ENCODE data around the gene PHF19. TPM values are rescaled to one million over a fixed set of nuclear protein-coding genes. Genes with fewer than 3 reads are reported as not detected.

Gene PHF19
- total RNA-seq (2021; fragmentation: NEBNext Ultra II Directional; extraction: Animal tissue kit (Norgen Biotek cat#: 25700)) (30.2 and 31.8 TPM in 2 replicates), polyA plus RNA-seq (2011; rRNA removed) (28.2 and 31.0 TPM in 2 replicates), polyA minus RNA-seq (2011; rRNA and poly(A)+ RNA removed) (26.6 and 43.7 TPM in 2 replicates)
- 25.8 TPM for polyA plus RNA-seq (2011; cell fraction: cytosol; rRNA removed)
- polyA plus RNA-seq (2011; cell fraction: nucleus; rRNA removed), result 48.1 TPM
- polyA plus RNA-seq (2012, experiment 1 of 2), result 26.2 to 35.4 TPM (median 31.5 TPM) in 4 replicates
- polyA plus RNA-seq (2012, experiment 2 of 2), result 29.9 TPM
- polyA plus RNA-seq (2013, experiment 1 of 2), result 24.5 TPM
- 23.1 TPM for polyA plus RNA-seq (2013, experiment 2 of 2)
- polyA minus RNA-seq (2011; cell fraction: cytosol; rRNA and poly(A)+ RNA removed), result 16.2 TPM
- 28.2 TPM for polyA minus RNA-seq (2011; cell fraction: nucleus; rRNA and poly(A)+ RNA removed)
- long read RNA-seq, experiment 1, full-length matches to known transcripts, result 13 of 25 reads
- long read RNA-seq, experiment 1, partial matches to known transcripts, result 4 of 25 reads
- long read RNA-seq, experiment 1, other reads (novel, unspliced or antisense), result 8 of 25 reads
- long read RNA-seq, experiment 2, partial matches to known transcripts, result 0 of 3 reads
- long read RNA-seq, experiment 2, other reads (novel, unspliced or antisense), result 1 of 3 reads

DNA sequence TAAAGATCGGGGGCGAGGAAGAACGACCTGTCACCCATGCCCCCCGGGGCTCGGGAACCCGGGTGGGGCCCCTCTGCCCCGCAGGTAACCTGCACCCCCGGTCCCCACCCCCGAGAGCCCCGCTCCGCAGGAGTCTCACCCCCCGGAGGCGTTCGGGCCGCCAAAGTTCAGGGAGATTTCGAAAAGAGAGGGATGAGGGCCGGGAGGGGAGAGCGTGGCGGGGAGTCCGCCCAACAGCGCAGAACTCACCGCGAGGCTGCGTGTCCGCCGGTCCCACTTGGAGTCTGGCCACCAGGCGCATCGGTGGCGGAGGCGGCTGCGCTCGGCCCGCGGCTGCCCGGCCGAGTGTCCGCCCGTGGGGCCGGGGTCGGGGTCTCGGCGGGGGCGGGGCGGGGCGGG is at the start of gene PHF19:
Gene PHF19 (minus strand): TSS at position 347 of the 399 bp plus-strand sequence. CDS start 2,447 bp downstream, outside the sequence.
- H2BK12ac ChIP-seq (ENCODE audit: low read depth, low read length), result peak within 1 kb of the TSS; percentile 99
- H3K23me2 ChIP-seq (ENCODE audit: low read depth, low read length), result peaks cover 10% of the 10 kb centered on the region
- H3K4ac ChIP-seq (replicated peaks; ENCODE audit: insufficient read length, low read depth, low read length), result peak within 1 kb of the TSS; percentile 92
- H3K79me2 ChIP-seq (ENCODE audit: control insufficient read depth in 1 of 2, insufficient read depth in 2 of 2, low read length in 2 of 2), result no peaks in the 10 kb centered on the region
- peak within 1 kb of the TSS; percentile 93 for H4K8ac ChIP-seq (ENCODE audit: extremely low read depth, insufficient read depth, low read length)
- H3K14ac ChIP-seq (ENCODE audit: insufficient read length), result peak within 1 kb of the TSS; percentile 20
- CTCF ChIA-PET (ENCODE audit: partially characterized antibody), result interaction anchor here (1.3 kb wide), 1 partner anchor 53 kb away, joined by 3 read pairs; no protein-coding TSS in a partner anchor
- H2BK20ac ChIP-seq (ENCODE audit: low read length), result peak within 1 kb of the TSS; percentile 98
- H4K5ac ChIP-seq (ENCODE audit: insufficient read length, low read depth, low read length), result peak within 1 kb of the TSS; percentile 57
- H3K4me1 ChIP-seq (replicated peaks in 1 of 4; ENCODE audit: control insufficient read depth in 3 of 4, insufficient read depth in 4 of 4, low read length in 3 of 4), result peaks cover 23 to 48% (median 35%) of the 10 kb centered on the region in 4 experiments
- no peaks in the 10 kb centered on the region for H3K9me3 ChIP-seq (ENCODE audit: insufficient read depth in 2 of 2, low read depth in 1 of 2, low read length in 1 of 2)
- WGBS, 2 experiments (ENCODE audit: extremely low coverage in 1 of 2, insufficient coverage in 1 of 2, insufficient read length in 1 of 2, insufficient replicate concordance in 2 of 2, low coverage in 1 of 2, low lambda C conversion rate in 2 of 2, missing lambda C conversion rate in 1 of 2), result 0% methylated on average over 2 of the region's 45 CpGs; no CpG with 5 or more reads in 1 of the 2 experiments
- peak within 1 kb of the TSS; percentile 97 for H2AK5ac ChIP-seq (ENCODE audit: low read depth, low read length)
- no peak for TF ChIP-seq POU5F1 (IDR thresholded peaks at IDR 0.05; ENCODE audit: low read depth, low read length)
- TF ChIP-seq, protein P1, sequence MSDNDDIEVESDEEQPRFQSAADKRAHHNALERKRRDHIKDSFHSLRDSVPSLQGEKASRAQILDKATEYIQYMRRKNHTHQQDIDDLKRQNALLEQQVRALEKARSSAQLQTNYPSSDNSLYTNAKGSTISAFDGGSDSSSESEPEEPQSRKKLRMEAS (IDR thresholded peaks at IDR 0.05), result peak; percentile 42; the same call in 1 of the 2 replicates
- peaks cover 0 to 3% (median 0%) of the 10 kb centered on the region in 4 experiments; a peak in 1 of 8 replicates for H3K36me3 ChIP-seq (ENCODE audit: control insufficient read depth in 2 of 4, insufficient read depth in 4 of 4, low read length in 3 of 4)
- H3K27me3 ChIP-seq (replicated peaks in 1 of 4; ENCODE audit: control insufficient read depth in 3 of 4, extremely low read depth in 1 of 4, insufficient read depth in 3 of 4, low read length in 3 of 4), result peaks cover 0 to 4% (median 1%) of the 10 kb centered on the region in 4 experiments; a peak in 3 of 7 replicates
- peak within 1 kb of the TSS; percentile 93 for H3K18ac ChIP-seq (ENCODE audit: extremely low read depth, low read length)
- peak within 1 kb of the TSS; percentile 79 to 85 for H3K4me2 ChIP-seq (ENCODE audit: insufficient read depth in 1 of 2, low read depth in 2 of 2, low read length in 2 of 2)
- FAIRE-seq, result no peak
- H4K91ac ChIP-seq (replicated peaks; ENCODE audit: insufficient read length, low read length), result peak within 1 kb of the TSS; percentile 96
- H3K4me3 ChIP-seq (ENCODE audit: extremely low read depth in 1 of 4, insufficient read depth in 2 of 4, low read depth in 3 of 4, low read length in 4 of 4), result peak within 1 kb of the TSS; percentile 36 to 86 (median 51)
- peak within 1 kb of the TSS; percentile 83 for H3K23ac ChIP-seq (ENCODE audit: insufficient read length)
- no peak for DNase-seq (ENCODE audit: low read depth in 1 of 2, low spot score in 2 of 2)
- peak within 1 kb of the TSS; percentile 100 for H2BK15ac ChIP-seq (ENCODE audit: low read length)
- peak within 1 kb of the TSS; percentile 12 for H2AFZ ChIP-seq (ENCODE audit: low read length)
- H3K56ac ChIP-seq (replicated peaks; ENCODE audit: insufficient read length, low read depth, low read length), result peak within 1 kb of the TSS; percentile 62
- H4K20me1 ChIP-seq (replicated peaks in 1 of 2; ENCODE audit: control insufficient read depth in 1 of 2, insufficient read depth in 2 of 2, low read length in 2 of 2), result no peaks in the 10 kb centered on the region
- H3K79me1 ChIP-seq (ENCODE audit: low read depth, low read length), result no peaks in the 10 kb centered on the region
- H3K27ac ChIP-seq (ENCODE audit: low read depth, low read length), result 0 out of 2 replicates have a peak within 1 kb of the TSS, but pooled peaks have one; percentile 12
- H3K9ac ChIP-seq (replicated peaks in 1 of 4; ENCODE audit: extremely low read depth in 1 of 4, low read depth in 3 of 4, low read length in 3 of 4), result peak within 1 kb of the TSS in 3 of 4 experiments; percentile 38 to 58 (median 52); a peak in 6 of 7 replicates
- H2BK5ac ChIP-seq (ENCODE audit: low read depth, low read length), result peak within 1 kb of the TSS; percentile 93; the same call in 1 of the 2 replicates
- POLR2A ChIA-PET (ENCODE audit: partially characterized antibody), result interaction anchor here (1.4 kb wide), 1 partner anchor 16 kb away, joined by 3 read pairs; no protein-coding TSS in a partner anchor
- H2BK120ac ChIP-seq (replicated peaks; ENCODE audit: low read depth, low read length), result peak within 1 kb of the TSS; percentile 95
